Osteocyte (in vitro differentiated cells): ENCODE results near the gene PPIL6. TPM values are rescaled to one million over a fixed set of nuclear protein-coding genes. Genes with fewer than 3 reads are reported as not detected.

Experiments
- DNase-seq: peaks from one replicate; pipeline ENCODE4 v3.0.0; 2021; ENCODE audit warnings: mixed read lengths; ENCODE audit not compliant: unreplicated experiment; ENCODE audit errors: extremely low spot score
- H3K27ac Mint-ChIP-seq: one replicate; pipeline ENCODE4 v1.8.0; 2021; ENCODE audit warnings: mild to moderate bottlenecking, mixed read lengths; ENCODE audit not compliant: unreplicated experiment
- H3K27me3 Mint-ChIP-seq: one replicate; pipeline ENCODE4 v1.8.0; 2021; ENCODE audit warnings: mixed read lengths; ENCODE audit not compliant: unreplicated experiment
- H3K36me3 Mint-ChIP-seq: one replicate; pipeline ENCODE4 v1.8.0; 2021; ENCODE audit warnings: mixed read lengths; ENCODE audit not compliant: unreplicated experiment
- H3K4me1 Mint-ChIP-seq: one replicate; pipeline ENCODE4 v1.8.0; 2021; ENCODE audit warnings: mixed read lengths; ENCODE audit not compliant: unreplicated experiment
- H3K4me3 Mint-ChIP-seq: one replicate; pipeline ENCODE4 v1.8.0; 2021; ENCODE audit warnings: mild to moderate bottlenecking, moderate library complexity, mixed read lengths; ENCODE audit not compliant: unreplicated experiment
- H3K9me3 Mint-ChIP-seq: one replicate; pipeline ENCODE4 v1.8.0; 2021; ENCODE audit warnings: mixed read lengths; ENCODE audit not compliant: unreplicated experiment
- CTCF ChIP-seq: fragments of 200-600 bp; sonication (generic); IDR thresholded peaks from 2 replicates; pipeline ENCODE4 v1.5.0; 2021; ENCODE audit warnings: antibody characterized with exemption, mild to moderate bottlenecking, moderate library complexity
- total RNA-seq: library from RNA; stranded (reverse); gene quantifications from 2 replicates; pipeline ENCODE4 v1.2.1, GENCODE V29; 2021

The PPIL6 gene
- total RNA-seq, 1 donor from 2014 or later = 1.9 TPM

- Mint-ChIP-seq H3K27ac (no peak overlapping the region), H3K4me3 (no peak overlapping the region), H3K9me3 (no peaks in the 10 kb centered on the region), H3K27me3 (no peaks in the 10 kb centered on the region), H3K4me1 (peaks cover under 1% of the 10 kb centered on the region), H3K36me3 (peaks cover 13% of the 10 kb centered on the region)
- no peak for TF ChIP-seq CTCF
- DNase-seq = peak; percentile 75
Observed at GRCh38 chr6:109448615-109449014, 8.2 kb upstream of the PPIL6 start.

- no peak overlapping the region for H3K4me3 Mint-ChIP-seq
- TF ChIP-seq CTCF = no peak
Observed at GRCh38 chr6:109447878-109448555, 7.6 kb upstream of the PPIL6 start.

GRCh38 chr6:109447087-109447486 is 6.7 kb upstream of the PPIL6 start:
- Mint-ChIP-seq H3K4me1 (peaks cover 3% of the 10 kb centered on the region), H3K27ac (no peak overlapping the region), H3K36me3 (peaks cover 15% of the 10 kb centered on the region), H3K4me3 (no peak overlapping the region), H3K9me3 (no peaks in the 10 kb centered on the region), H3K27me3 (no peaks in the 10 kb centered on the region)
- no peak for DNase-seq
- TF ChIP-seq CTCF = no peak

More at GRCh38 chr6:109447878-109448555, 7.6 kb upstream of the PPIL6 start:
- Mint-ChIP-seq H3K36me3 (peaks cover 15% of the 10 kb centered on the region), H3K27ac (no peak overlapping the region), H3K9me3 (no peaks in the 10 kb centered on the region), H3K4me1 (no peaks in the 10 kb centered on the region), H3K27me3 (no peaks in the 10 kb centered on the region)
- DNase-seq = no peak

GRCh38 chr6:109446541-109446940 is 6.1 kb upstream of the PPIL6 start:
- Mint-ChIP-seq H3K27me3 (no peaks in the 10 kb centered on the region), H3K4me1 (peaks cover 8% of the 10 kb centered on the region), H3K4me3 (no peak overlapping the region), H3K27ac (no peak overlapping the region), H3K9me3 (no peaks in the 10 kb centered on the region), H3K36me3 (peaks cover 15% of the 10 kb centered on the region)
- TF ChIP-seq CTCF = no peak
- no peak for DNase-seq

GRCh38 chr6:109446072-109446471 is 5.6 kb upstream of the PPIL6 start:
- no peak overlapping the region for H3K4me3 Mint-ChIP-seq
- no peak overlapping the region for H3K27ac Mint-ChIP-seq

More at GRCh38 chr6:109446072-109446471, 5.6 kb upstream of the PPIL6 start:
- DNase-seq = no peak
- Mint-ChIP-seq H3K27me3 (no peaks in the 10 kb centered on the region), H3K4me1 (peaks cover 12% of the 10 kb centered on the region), H3K9me3 (no peaks in the 10 kb centered on the region), H3K36me3 (peaks cover 15% of the 10 kb centered on the region)
- no peak for TF ChIP-seq CTCF
